ENCODE data around the gene PCBP3.

- TF ChIP-seq, protein P1, sequence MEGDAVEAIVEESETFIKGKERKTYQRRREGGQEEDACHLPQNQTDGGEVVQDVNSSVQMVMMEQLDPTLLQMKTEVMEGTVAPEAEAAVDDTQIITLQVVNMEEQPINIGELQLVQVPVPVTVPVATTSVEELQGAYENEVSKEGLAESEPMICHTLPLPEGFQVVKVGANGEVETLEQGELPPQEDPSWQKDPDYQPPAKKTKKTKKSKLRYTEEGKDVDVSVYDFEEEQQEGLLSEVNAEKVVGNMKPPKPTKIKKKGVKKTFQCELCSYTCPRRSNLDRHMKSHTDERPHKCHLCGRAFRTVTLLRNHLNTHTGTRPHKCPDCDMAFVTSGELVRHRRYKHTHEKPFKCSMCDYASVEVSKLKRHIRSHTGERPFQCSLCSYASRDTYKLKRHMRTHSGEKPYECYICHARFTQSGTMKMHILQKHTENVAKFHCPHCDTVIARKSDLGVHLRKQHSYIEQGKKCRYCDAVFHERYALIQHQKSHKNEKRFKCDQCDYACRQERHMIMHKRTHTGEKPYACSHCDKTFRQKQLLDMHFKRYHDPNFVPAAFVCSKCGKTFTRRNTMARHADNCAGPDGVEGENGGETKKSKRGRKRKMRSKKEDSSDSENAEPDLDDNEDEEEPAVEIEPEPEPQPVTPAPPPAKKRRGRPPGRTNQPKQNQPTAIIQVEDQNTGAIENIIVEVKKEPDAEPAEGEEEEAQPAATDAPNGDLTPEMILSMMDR (conservative IDR thresholded peaks at IDR 0.05): no peak
- no peak for TF ChIP-seq ZFX (IDR thresholded peaks at IDR 0.05)
Measured at GRCh38 chr21:45844181-45844580, 200.7 kb downstream of the PCBP3 start.

All from C4-2B (cell line).